ENCODE data around the gene DDRGK1.

Gene DDRGK1

GRCh38 chr20:3204124-3204794 lies at the start of gene DDRGK1:
DDRGK1 (minus strand) TSS chr20:3204682; CDS start chr20:3204627, 55 bp downstream.
- DNase-seq (ENCODE audit: low spot score): peak; percentile 90

- peak; percentile 75 for DNase-seq (ENCODE audit: low spot score)
These were observed 47.3 kb upstream of the DDRGK1 start for GRCh38 chr20:3251806-3252205.

DNA sequence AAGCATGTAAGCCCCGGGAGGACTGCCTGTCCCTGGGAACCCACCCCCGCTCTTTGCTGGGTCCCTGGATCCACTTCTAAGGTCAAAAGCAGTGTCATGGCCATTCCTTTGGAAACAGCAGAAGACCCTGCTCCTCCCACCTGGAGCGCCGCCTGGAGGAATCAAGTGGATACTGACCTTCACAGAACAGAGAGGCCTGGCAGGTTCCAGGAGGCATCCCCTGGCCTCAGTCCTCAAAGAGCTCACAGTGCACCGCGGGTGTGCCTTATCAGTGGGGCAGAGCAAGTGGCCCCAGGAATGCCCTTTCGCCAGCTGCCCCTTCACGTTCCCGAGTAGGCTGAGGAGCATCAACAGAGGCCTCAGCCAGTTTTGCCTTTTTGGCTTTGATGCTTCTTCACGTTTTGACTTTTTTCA lies 45.6 kb upstream of the DDRGK1 start:
- no peak for DNase-seq (ENCODE audit: low spot score)

GRCh38 chr20:3248993-3249347 lies 44.5 kb upstream of the DDRGK1 start:
- no peak for DNase-seq (ENCODE audit: low spot score)

DNA sequence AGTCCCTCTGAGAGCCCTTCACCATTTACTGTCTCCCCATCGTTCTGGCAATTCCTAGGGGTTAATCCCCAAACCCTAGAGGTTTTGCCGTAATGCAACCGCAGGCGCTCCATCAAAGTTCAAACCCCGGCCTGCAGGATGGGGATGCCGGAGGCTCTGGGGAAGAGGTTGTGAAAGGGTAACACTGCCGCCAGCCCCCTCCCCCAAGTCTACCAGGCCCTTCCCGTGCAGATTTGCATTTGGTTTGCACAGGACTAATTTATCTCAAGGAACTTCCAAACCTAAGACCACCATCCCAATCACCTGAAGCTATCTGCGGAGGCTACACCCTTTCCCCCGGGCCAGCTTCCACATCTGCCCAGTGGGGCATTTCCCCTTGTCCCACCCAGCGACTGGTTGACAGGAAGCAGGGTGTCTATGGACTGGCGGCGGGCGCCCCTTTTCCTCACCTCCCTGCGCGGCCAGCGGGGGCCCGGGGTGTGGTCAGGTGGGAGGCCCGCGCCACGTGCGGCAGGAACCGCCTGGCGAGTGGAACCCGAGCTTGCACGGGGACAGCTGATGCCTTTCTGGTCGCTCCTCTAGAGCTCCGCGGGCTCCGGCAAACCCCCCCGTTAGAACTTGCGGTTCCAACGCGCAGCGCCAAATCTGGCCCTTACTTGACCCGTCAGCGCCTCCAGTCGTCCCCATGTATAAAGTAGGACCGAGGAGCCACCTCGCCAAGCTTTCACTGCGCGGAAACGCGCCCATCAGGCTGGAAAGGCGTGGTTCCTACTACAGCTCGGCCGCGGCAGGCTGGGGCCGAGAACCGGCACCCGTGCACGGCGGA lies 43.9 kb upstream of the DDRGK1 start:
- no peak for DNase-seq (ENCODE audit: low spot score)

GRCh38 chr20:3247638-3248037 lies 43.2 kb upstream of the DDRGK1 start:
- no peak for DNase-seq (ENCODE audit: low spot score)

GRCh38 chr20:3246682-3247081 lies 42.2 kb upstream of the DDRGK1 start:
- DNase-seq (ENCODE audit: low spot score): no peak

DNA sequence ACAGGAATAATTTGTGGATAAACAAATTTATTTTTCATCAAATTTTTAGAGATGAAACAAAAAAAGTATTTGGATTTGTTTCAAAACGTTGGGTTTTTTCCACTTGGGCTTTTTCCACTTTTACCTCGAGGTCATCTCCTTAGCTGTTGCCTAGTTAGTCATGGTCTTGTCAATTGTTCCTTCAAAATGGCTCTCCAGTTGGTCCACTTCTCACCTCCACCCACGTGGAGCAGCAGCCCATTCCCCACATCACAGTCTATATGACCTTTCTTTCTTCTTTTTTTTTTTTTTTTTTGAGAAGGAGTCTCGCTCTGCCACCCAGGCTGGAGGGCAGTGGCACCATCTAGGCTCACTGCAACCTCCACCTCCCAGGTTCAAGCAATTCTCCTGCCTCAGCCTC lies 41.2 kb upstream of the DDRGK1 start:
- DNase-seq (ENCODE audit: low spot score): no peak

DNA sequence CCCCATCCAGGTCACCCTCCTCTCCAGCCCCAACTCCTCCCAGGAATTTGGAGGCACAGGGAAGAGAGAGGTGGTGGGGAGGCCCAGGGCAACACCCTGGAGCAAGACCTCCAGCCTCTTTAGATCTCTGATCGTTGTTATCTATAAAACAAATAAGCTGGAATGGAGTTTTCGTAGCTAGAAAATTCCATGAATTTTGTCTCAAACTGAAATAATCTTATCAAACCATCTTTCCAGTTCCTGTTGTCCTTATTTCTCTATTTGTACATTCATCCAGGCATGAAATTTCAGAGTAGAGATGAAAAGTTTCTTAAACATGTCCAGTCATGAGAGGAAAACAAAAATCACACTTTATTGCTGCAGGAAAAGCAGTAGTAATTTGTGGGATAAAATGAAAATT lies 40.7 kb upstream of the DDRGK1 start:
- DNase-seq (ENCODE audit: low spot score): no peak

- no peak for DNase-seq (ENCODE audit: low spot score)
These were observed 40.1 kb upstream of the DDRGK1 start for GRCh38 chr20:3244613-3245012.

DNA sequence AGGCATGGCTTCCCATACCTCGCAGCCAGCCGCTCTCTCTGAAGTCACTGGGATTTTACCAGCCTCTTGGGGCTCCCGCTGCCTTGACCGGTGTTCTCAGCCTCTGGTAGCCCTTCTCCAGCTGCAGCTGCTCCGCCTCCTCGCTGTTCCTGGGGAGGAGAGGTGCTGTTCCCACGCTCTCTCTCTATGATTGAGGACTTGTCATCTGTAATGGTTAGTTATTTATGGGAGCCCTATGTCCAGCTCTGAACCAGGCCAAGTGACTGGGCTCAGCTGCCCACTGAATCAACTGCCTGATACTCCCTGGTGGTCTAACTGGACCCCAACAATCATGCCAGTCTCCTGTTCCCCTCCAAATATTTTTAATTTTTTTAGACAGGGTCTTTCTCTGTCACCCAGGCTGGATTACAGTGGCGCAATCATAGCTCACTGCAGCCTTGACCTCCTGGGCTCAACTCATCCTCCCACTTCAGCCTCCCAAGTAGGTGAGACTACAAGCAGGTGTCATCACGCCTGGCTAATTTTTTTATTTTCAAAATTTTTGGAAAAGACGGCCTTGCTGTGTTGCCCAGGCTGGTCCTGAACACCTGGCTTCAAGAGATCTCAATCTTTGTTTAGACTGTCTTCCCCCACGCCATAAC lies 39.4 kb upstream of the DDRGK1 start:
- DNase-seq (ENCODE audit: low spot score): no peak

DNA sequence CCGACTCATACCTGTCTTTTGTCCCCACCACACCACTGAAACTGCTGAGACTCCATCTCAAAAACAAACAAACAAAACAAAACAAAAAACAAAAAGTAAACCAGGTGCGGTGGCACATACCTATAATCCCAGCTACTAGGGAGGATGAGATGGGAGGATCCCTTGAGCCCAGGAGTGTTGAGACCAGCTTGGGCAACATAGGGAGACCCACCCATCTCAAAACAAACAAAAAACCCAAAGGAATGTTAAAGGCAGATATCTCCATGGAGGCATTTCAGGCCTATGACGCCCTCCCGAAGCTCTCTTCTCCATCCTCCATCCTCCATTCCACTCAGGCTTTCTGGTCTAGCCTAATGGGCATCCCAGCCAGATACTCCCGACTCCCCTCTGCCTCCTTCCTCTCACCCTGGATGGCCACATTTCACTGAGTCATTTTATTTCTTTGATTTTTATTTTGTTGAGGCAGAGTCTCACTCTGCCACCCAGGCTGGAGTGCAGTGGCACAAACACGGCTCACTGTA lies 37.8 kb upstream of the DDRGK1 start:
- DNase-seq (ENCODE audit: low spot score): no peak

DNA sequence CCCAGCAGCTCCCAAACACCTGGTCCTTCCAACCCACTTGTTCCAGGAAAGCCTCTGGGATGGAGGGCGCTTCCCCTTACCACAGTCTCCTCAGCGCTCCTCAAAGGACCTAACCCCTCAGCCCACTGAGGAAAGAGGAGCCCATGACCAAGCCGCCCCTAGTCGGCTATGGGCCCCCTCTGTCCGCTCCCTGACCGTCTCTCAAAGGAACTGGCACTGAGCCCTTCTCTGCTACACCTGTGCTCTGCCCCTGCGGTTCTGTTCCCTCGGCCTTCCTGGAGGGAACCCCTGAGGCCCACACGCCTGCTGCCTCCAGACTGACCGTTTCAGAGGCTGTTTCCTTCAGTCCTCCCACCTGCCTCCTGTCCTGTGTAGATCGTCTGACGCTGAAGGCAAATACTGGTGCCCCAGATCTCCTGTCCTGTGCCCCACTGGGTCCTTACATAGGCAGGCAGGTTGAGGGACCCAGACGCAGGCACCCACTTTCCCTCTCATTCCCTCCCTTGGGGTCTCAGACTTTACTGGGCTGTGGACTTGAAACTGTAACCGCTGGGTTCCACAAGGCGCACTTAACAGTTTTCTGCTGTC lies 36.4 kb upstream of the DDRGK1 start:
- DNase-seq (ENCODE audit: low spot score): no peak

- DNase-seq (ENCODE audit: low spot score): no peak
These were observed 35.6 kb upstream of the DDRGK1 start for GRCh38 chr20:3239867-3240775.

- DNase-seq (ENCODE audit: low spot score): no peak
These were observed 34.8 kb upstream of the DDRGK1 start, which contains the start of gene SLC4A11 for GRCh38 chr20:3239026-3239866. SLC4A11 (minus strand) TSS chr20:3239190; CDS start chr20:3239137, 53 bp downstream.

GRCh38 chr20:3238616-3239025 lies 34.1 kb upstream of the DDRGK1 start:
- no peak for DNase-seq (ENCODE audit: low spot score)

GRCh38 chr20:3237958-3238615 lies 33.6 kb upstream of the DDRGK1 start:
- no peak for DNase-seq (ENCODE audit: low spot score)

GRCh38 chr20:3237011-3237957 lies 32.8 kb upstream of the DDRGK1 start:
- no peak for DNase-seq (ENCODE audit: low spot score)
